NT2/D1 (cell line): ENCODE results near the gene CDC42SE2.

ENCODE experiments used
- YY1 ChIP-seq: IDR thresholded peaks from 2 replicates; pipeline ENCODE4 v1.6.1; 2011; ENCODE audit not compliant: insufficient read length, insufficient read depth
- ZNF274 ChIP-seq: IDR thresholded peaks from 2 replicates; pipeline ENCODE4 v1.6.1; 2011; ENCODE audit warnings: mild to moderate bottlenecking, low read depth, low read length

DNA sequence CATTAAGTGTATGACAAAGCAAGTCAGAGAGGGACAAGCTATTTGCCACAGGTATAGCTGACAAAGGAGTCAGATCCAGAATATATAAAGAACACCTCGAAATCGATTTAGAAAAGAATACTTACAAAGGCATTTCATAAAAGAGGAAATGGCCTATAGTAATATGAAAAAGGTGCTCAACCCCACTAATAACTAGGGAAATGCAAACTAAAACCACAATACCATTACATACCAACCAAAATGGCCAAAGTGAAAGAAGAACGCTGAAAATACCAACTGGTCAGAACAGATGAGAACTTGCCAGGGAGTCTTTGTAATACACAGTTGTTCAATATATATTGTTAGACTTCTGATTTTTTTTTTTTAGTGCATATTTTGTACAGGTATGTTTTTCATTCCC, 152.9 kb downstream of the CDC42SE2 start:
- TF ChIP-seq YY1, result no peak
- TF ChIP-seq ZNF274, result no peak
